H1 (cell line): ENCODE measurements around the gene SKAP2. TPM values are rescaled to one million over a fixed set of nuclear protein-coding genes. Genes with fewer than 3 reads are reported as not detected.

Experiments
- CTCF ChIA-PET: fragments of 300-600 bp; sonication (Branson Sonifier 250); formaldehyde crosslinking; loops from one replicate; lab custom pipeline; 2021; ENCODE audit not compliant: partially characterized antibody; lab: Charles Lee
- POLR2A ChIA-PET: fragments of 300-600 bp; sonication (Branson Sonifier 250); formaldehyde crosslinking; loops from one replicate; lab custom pipeline; 2021; ENCODE audit warnings: inconsistent platforms; ENCODE audit not compliant: partially characterized antibody; lab: Charles Lee
- DNase-seq, 2 experiments: peaks; one replicate each; pipeline versions ENCODE4 v3.0.0 to v3.0.0-alpha.2; 2010 to 2022; ENCODE audit warnings: low spot score in 2 of 2, low read depth in 1 of 2, mixed read lengths in 1 of 2
- FAIRE-seq: peaks from 2 replicates; lab custom pipeline; 2011; peaks lifted over from hg19 to GRCh38; lab: Jason Lieb, UNC
- H2AFZ ChIP-seq: 2 replicates; pipeline ENCODE4 v1.8.1; 2012; ENCODE audit warnings: low read length, inconsistent platforms
- H2AK5ac ChIP-seq: 2 replicates; pipeline ENCODE4 v1.6.1; 2013; ENCODE audit warnings: low read depth, low read length
- H2BK120ac ChIP-seq: replicated peaks from 2 replicates; pipeline ENCODE3; 2013; ENCODE audit warnings: low read depth, low read length, inconsistent platforms
- H2BK12ac ChIP-seq: 2 replicates; pipeline ENCODE4 v1.6.1; 2013; ENCODE audit warnings: low read depth, low read length
- H2BK15ac ChIP-seq: 2 replicates; pipeline ENCODE4 v1.6.1; 2013; ENCODE audit warnings: low read length
- H2BK20ac ChIP-seq: 2 replicates; pipeline ENCODE4 v1.6.1; 2013; ENCODE audit warnings: low read length
- H2BK5ac ChIP-seq: 2 replicates; pipeline ENCODE4 v1.6.1; 2013; ENCODE audit warnings: low read depth, low read length
- H3K14ac ChIP-seq: 2 replicates; pipeline ENCODE4 v1.6.1; 2013; ENCODE audit warnings: inconsistent platforms; ENCODE audit not compliant: insufficient read length
- H3K18ac ChIP-seq: 2 replicates; pipeline ENCODE4 v1.6.1; 2013; ENCODE audit warnings: low read length; ENCODE audit errors: extremely low read depth
- H3K23ac ChIP-seq: 2 replicates; pipeline ENCODE4 v1.6.1; 2013; ENCODE audit warnings: inconsistent platforms; ENCODE audit not compliant: insufficient read length
- H3K23me2 ChIP-seq: 2 replicates; pipeline ENCODE4 v1.6.1; 2013; ENCODE audit warnings: low read depth, low read length
- H3K27ac ChIP-seq: 2 replicates; pipeline ENCODE4 v1.6.1; 2011; ENCODE audit warnings: low read depth, low read length, inconsistent platforms
- H3K27me3 ChIP-seq, 4 experiments: replicated peaks in 1 of 4; 1 replicate in 1 of 4; 2 replicates in 3 of 4; pipeline versions ENCODE4 v1.6.1 to v1.8.1; 2011 to 2013; ENCODE audit warnings: low read length in 3 of 4, mild to moderate bottlenecking in 3 of 4, inconsistent platforms in 2 of 4, mixed read lengths in 2 of 4, moderate library complexity in 1 of 4; ENCODE audit not compliant: control insufficient read depth in 3 of 4, insufficient read depth in 3 of 4; ENCODE audit errors: extremely low read depth in 1 of 4
- H3K36me3 ChIP-seq, 4 experiments: 2 replicates each; pipeline versions ENCODE4 v1.6.1 to v1.8.1; 2011 to 2013; ENCODE audit warnings: mild to moderate bottlenecking in 4 of 4, low read length in 3 of 4, moderate library complexity in 2 of 4, control low read depth in 1 of 4, inconsistent platforms in 1 of 4; ENCODE audit not compliant: insufficient read depth in 4 of 4, control insufficient read depth in 2 of 4
- H3K4ac ChIP-seq: replicated peaks from 2 replicates; pipeline ENCODE3; 2013; ENCODE audit warnings: low read length, low read depth, mixed read lengths, inconsistent platforms; ENCODE audit not compliant: insufficient read length
- H3K4me1 ChIP-seq, 4 experiments: replicated peaks in 1 of 4; 1 replicate in 1 of 4; 2 replicates in 3 of 4; pipeline versions ENCODE4 v1.6.1 to v1.8.1; 2011 to 2013; ENCODE audit warnings: low read length in 3 of 4, inconsistent platforms in 2 of 4, mixed read lengths in 1 of 4; ENCODE audit not compliant: insufficient read depth in 4 of 4, control insufficient read depth in 3 of 4
- H3K4me2 ChIP-seq, 2 experiments: 2 replicates each; pipeline versions ENCODE4 v1.6.1 to v1.8.1; 2011 to 2013; ENCODE audit warnings: low read depth in 2 of 2, low read length in 2 of 2, control low read depth in 1 of 2, inconsistent platforms in 1 of 2, mild to moderate bottlenecking in 1 of 2; ENCODE audit not compliant: insufficient read depth in 1 of 2
- H3K4me3 ChIP-seq, 4 experiments: fragments of 200-600, 300-600 bp in 1 of 4; sonication (generic), shearing (Covaris generic), sonication (Bioruptor Twin) in 1 of 4; 2 replicates each; pipeline versions ENCODE4 v1.5.1 to v1.8.1; 2011 to 2016; ENCODE audit warnings: low read length in 4 of 4, low read depth in 3 of 4, control low read depth in 2 of 4, inconsistent platforms in 2 of 4, mild to moderate bottlenecking in 2 of 4, mixed read lengths in 1 of 4, moderate library complexity in 1 of 4; ENCODE audit not compliant: insufficient read depth in 2 of 4; ENCODE audit errors: extremely low read depth in 1 of 4
- H3K56ac ChIP-seq: replicated peaks from 2 replicates; pipeline ENCODE3; 2013; ENCODE audit warnings: low read depth, mild to moderate bottlenecking, mixed read lengths, low read length, inconsistent platforms; ENCODE audit not compliant: insufficient read length
- H3K79me1 ChIP-seq: 2 replicates; pipeline ENCODE4 v1.6.1; 2013; ENCODE audit warnings: low read depth, low read length, control low read depth
- H3K79me2 ChIP-seq, 2 experiments: 2 replicates each; pipeline versions ENCODE4 v1.6.1 to v1.8.1; 2012 to 2013; ENCODE audit warnings: low read length in 2 of 2, mild to moderate bottlenecking in 2 of 2, inconsistent platforms in 1 of 2; ENCODE audit not compliant: insufficient read depth in 2 of 2, control insufficient read depth in 1 of 2
- H3K9ac ChIP-seq, 4 experiments: replicated peaks in 1 of 4; 1 replicate in 1 of 4; 2 replicates in 3 of 4; pipeline versions ENCODE4 v1.6.1 to v1.8.1; 2011 to 2013; ENCODE audit warnings: low read depth in 3 of 4, low read length in 3 of 4, control low read depth in 2 of 4, mild to moderate bottlenecking in 2 of 4, moderate library complexity in 2 of 4, inconsistent platforms in 1 of 4; ENCODE audit errors: extremely low read depth in 1 of 4
- H3K9me3 ChIP-seq, 2 experiments: 2 replicates each; pipeline versions ENCODE4 v1.6.1 to v1.8.1; 2012 to 2013; ENCODE audit warnings: mild to moderate bottlenecking in 2 of 2, moderate library complexity in 2 of 2, control low read depth in 1 of 2, inconsistent platforms in 1 of 2, low read depth in 1 of 2, low read length in 1 of 2, mixed read lengths in 1 of 2; ENCODE audit not compliant: insufficient read depth in 2 of 2
- H4K20me1 ChIP-seq, 2 experiments: replicated peaks in 1 of 2; 2 replicates each; pipeline versions ENCODE3 to v1.8.1; 2011 to 2013; ENCODE audit warnings: inconsistent platforms in 2 of 2, low read length in 2 of 2, mild to moderate bottlenecking in 1 of 2; ENCODE audit not compliant: insufficient read depth in 2 of 2, control insufficient read depth in 1 of 2
- H4K5ac ChIP-seq: 2 replicates; pipeline ENCODE4 v1.6.1; 2013; ENCODE audit warnings: low read length, low read depth, mixed read lengths, inconsistent platforms; ENCODE audit not compliant: insufficient read length
- H4K8ac ChIP-seq: 2 replicates; pipeline ENCODE4 v1.8.0; 2013; ENCODE audit warnings: mild to moderate bottlenecking, moderate library complexity, low read length, inconsistent platforms; ENCODE audit not compliant: insufficient read depth; ENCODE audit errors: extremely low read depth
- H4K91ac ChIP-seq: replicated peaks from 2 replicates; pipeline ENCODE3; 2013; ENCODE audit warnings: low read length, mixed read lengths, inconsistent platforms; ENCODE audit not compliant: insufficient read length
- BRCA1 ChIP-seq: IDR thresholded peaks from 2 replicates; pipeline ENCODE4 v1.6.1; 2012; ENCODE audit warnings: low read depth, low read length, improper control_type of control experiment
- CBX5 ChIP-seq: fragments of 300-800, 300-1000 bp; sonication (generic); IDR thresholded peaks from 2 replicates; pipeline ENCODE4 v1.7.1; 2016; ENCODE audit warnings: antibody characterized with exemption, low read length, low read depth
- CEBPB ChIP-seq: IDR thresholded peaks from 2 replicates; pipeline ENCODE4 v1.6.1; 2012; ENCODE audit warnings: low read depth, low read length
- GABPA ChIP-seq: IDR thresholded peaks from 2 replicates; pipeline ENCODE4 v1.6.1; 2011; ENCODE audit warnings: mild to moderate bottlenecking, low read length, moderate library complexity, borderline replicate concordance; ENCODE audit not compliant: insufficient read depth
- KDM4A ChIP-seq: IDR thresholded peaks from one replicate; pipeline ENCODE4 v1.7.1; 2012; ENCODE audit warnings: low read depth, mild to moderate bottlenecking, moderate library complexity, low read length, inconsistent platforms; ENCODE audit not compliant: severe bottlenecking
- SIN3A ChIP-seq, 2 experiments: IDR thresholded peaks in 1 of 2; conservative IDR thresholded peaks in 1 of 2; 2 replicates each; pipeline ENCODE4 v1.6.1; 2011 to 2012; ENCODE audit warnings: low read length in 2 of 2, improper control_type of control experiment in 1 of 2, low read depth in 1 of 2, mild to moderate bottlenecking in 1 of 2
- SP1 ChIP-seq: IDR thresholded peaks from 2 replicates; pipeline ENCODE4 v1.6.1; 2011; ENCODE audit warnings: low read depth, low read length
- TEAD4 ChIP-seq: IDR thresholded peaks from 2 replicates; pipeline ENCODE4 v1.6.1; 2012; ENCODE audit warnings: low read depth, low read length, inconsistent platforms, mixed read lengths
- WGBS, 2 experiments: shearing (Covaris generic) in 1 of 2; methylation state at CpG; one replicate each; pipeline versions ENCODE4 v1.1.6 to v1.1.7; 2013 to 2015; ENCODE audit warnings: low lambda C conversion rate in 2 of 2, mixed read lengths in 2 of 2, inconsistent platforms in 1 of 2, low coverage in 1 of 2, missing lambda C conversion rate in 1 of 2; ENCODE audit not compliant: insufficient replicate concordance in 2 of 2, insufficient coverage in 1 of 2, insufficient read length in 1 of 2; ENCODE audit errors: extremely low coverage in 1 of 2, missing lambda C conversion rate in 1 of 2; 5-methylcytosine and 5-hydroxymethylcytosine counted together
- polyA plus RNA-seq, 7 experiments: library from polyadenylated mRNA; depleted of rRNA in 3 of 7; stranded (reverse) in 5 of 7; unstranded in 2 of 7; fragments of >200 nt in 5 of 7; fragments of 200-250 nt in 2 of 7; gene quantifications; 1 replicate in 5 of 7; 2 replicates in 1 of 7; 4 replicates in 1 of 7; pipeline versions ENCODE4 v1.2.1 to v1.2.3, GENCODE V29; 2011 to 2013; ENCODE audit warnings: missing spikeins in 2 of 7, mixed read lengths in 2 of 7
- total RNA-seq: library from RNA; stranded (reverse); fragmentation: NEBNext Ultra II Directional; extraction: Animal tissue kit (Norgen Biotek cat#: 25700); gene quantifications from 2 replicates; pipeline ENCODE4 v1.2.1, GENCODE V29; 2021
- TF ChIP-seq, protein P1 (sequence below): IDR thresholded peaks from 2 replicates; pipeline ENCODE4 v1.6.1; 2012; ENCODE audit warnings: inconsistent platforms

The SKAP2 gene
- total and polyA plus RNA-seq, 2 of the 8 experiments (the other 6 are each of a cell fraction or from before 2014, with no cell fraction given): 0.53 to 5.1 TPM

DNA sequence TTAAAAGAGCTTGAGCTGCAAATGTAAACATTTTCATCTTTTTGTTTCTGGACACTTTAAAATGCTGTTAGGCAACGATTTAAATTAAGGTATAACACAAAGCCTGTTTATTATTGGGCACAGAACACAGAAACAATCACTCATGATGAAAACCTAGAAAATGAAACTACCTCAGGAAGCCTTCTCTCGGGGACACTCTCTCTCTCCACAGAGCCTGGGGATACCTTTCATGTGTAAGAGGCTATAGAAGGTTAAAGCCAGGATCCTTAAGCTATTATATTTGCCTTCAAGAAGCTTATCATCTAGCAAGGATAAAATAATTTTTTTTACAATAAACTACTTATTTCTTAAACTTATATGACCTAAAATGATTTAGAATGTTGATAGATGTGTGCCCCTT lies 194.1 kb downstream of the SKAP2 start:
- H3K4me3 ChIP-seq: no peak overlapping the region
- FAIRE-seq (no peak), DNase-seq (no peak)
- H2BK120ac ChIP-seq: no peak overlapping the region
- no peaks in the 10 kb centered on the region for H3K9me3 ChIP-seq
- H3K79me1 ChIP-seq: no peaks in the 10 kb centered on the region
- no peak overlapping the region for H2BK15ac ChIP-seq
- H4K8ac ChIP-seq: no peak overlapping the region
- H3K56ac ChIP-seq: no peak overlapping the region
- CTCF ChIA-PET: interaction anchor here (0.9 to 1.6 kb wide), 6 partner anchors 10 to 300 kb away, joined by 3 to 6 read pairs (median 4); no protein-coding TSS in a partner anchor
- H3K23ac ChIP-seq: no peak overlapping the region
- H3K9ac ChIP-seq: no peak overlapping the region
- no peak overlapping the region for H3K4me2 ChIP-seq
- no peaks in the 10 kb centered on the region for H3K36me3 ChIP-seq
- no peaks in the 10 kb centered on the region for H3K4me1 ChIP-seq
- H2BK20ac ChIP-seq: no peak overlapping the region
- H3K27me3 ChIP-seq: no peaks in the 10 kb centered on the region
- H3K27ac ChIP-seq: no peak overlapping the region
- H2AFZ ChIP-seq: no peak overlapping the region
- no peak overlapping the region for H4K91ac ChIP-seq
- no peak overlapping the region for H3K18ac ChIP-seq
- no peaks in the 10 kb centered on the region for H4K20me1 ChIP-seq
- no peak overlapping the region for H2AK5ac ChIP-seq
- no peak overlapping the region for H4K5ac ChIP-seq
- POLR2A ChIA-PET: no interaction called here
- H2BK5ac ChIP-seq: no peak overlapping the region
- 87% methylated on average over 2 of the region's 2 CpGs; no CpG with 5 or more reads in 1 of the 2 experiments for WGBS, 2 experiments
- no peaks in the 10 kb centered on the region for H3K79me2 ChIP-seq
- no peaks in the 10 kb centered on the region for H3K23me2 ChIP-seq
- no peak overlapping the region for H3K14ac ChIP-seq
- H2BK12ac ChIP-seq: no peak overlapping the region
- no peak overlapping the region for H3K4ac ChIP-seq
- no peak for TF ChIP-seq CEBPB
- TF ChIP-seq KDM4A: no peak
- no peak for TF ChIP-seq TEAD4
- TF ChIP-seq GABPA: no peak
- no peak for TF ChIP-seq SP1
- no peak for TF ChIP-seq SIN3A (conservative IDR thresholded peaks at IDR 0.05 in 1 of 2, IDR thresholded peaks at IDR 0.05 in 1 of 2; ENCODE audit: low read depth in 1 of 2, low read length in 2 of 2)
- no peak for TF ChIP-seq CBX5
- TF ChIP-seq, protein P1, sequence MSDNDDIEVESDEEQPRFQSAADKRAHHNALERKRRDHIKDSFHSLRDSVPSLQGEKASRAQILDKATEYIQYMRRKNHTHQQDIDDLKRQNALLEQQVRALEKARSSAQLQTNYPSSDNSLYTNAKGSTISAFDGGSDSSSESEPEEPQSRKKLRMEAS: no peak
- TF ChIP-seq BRCA1: no peak
